ENCODE data around the gene KIR2DL3.

The KIR2DL3 gene

GRCh38 chr19:54790711-54791110 is 52.4 kb downstream of the KIR2DL3 start:
- no peak overlapping the region for H3K27ac ChIP-seq
- DNase-seq (ENCODE audit: low read depth, low spot score), result no peak
- no peak overlapping the region for H3K4me3 ChIP-seq
- TF ChIP-seq FOXP2 (optimal IDR thresholded peaks at IDR 0.05; ENCODE audit: control extremely low read depth, extremely low read length, insufficient read depth) (no peak), POLR2AphosphoS5 (IDR thresholded peaks at IDR 0.05; ENCODE audit: borderline replicate concordance, low read depth, low read length) (no peak), EZH2 (IDR thresholded peaks at IDR 0.05) (no peak)
- H3K9me3 ChIP-seq (ENCODE audit: low read depth, low read length), result no peaks in the 10 kb centered on the region
- H3K36me3 ChIP-seq (ENCODE audit: insufficient read depth, low read length), result no peaks in the 10 kb centered on the region
- no peak overlapping the region for H3K9ac ChIP-seq (ENCODE audit: insufficient read length)

GRCh38 chr19:54791476-54791875 is 53.2 kb downstream of the KIR2DL3 start:
- TF ChIP-seq EZH2 (IDR thresholded peaks at IDR 0.05) (no peak), FOXP2 (optimal IDR thresholded peaks at IDR 0.05; ENCODE audit: control extremely low read depth, extremely low read length, insufficient read depth) (no peak)
- no peaks in the 10 kb centered on the region for H3K9me3 ChIP-seq (ENCODE audit: low read depth, low read length)
- H3K27ac ChIP-seq, result no peak overlapping the region
- no peak overlapping the region for H3K4me3 ChIP-seq
- no peaks in the 10 kb centered on the region for H3K36me3 ChIP-seq (ENCODE audit: insufficient read depth, low read length)
- DNase-seq (ENCODE audit: low read depth, low spot score), result no peak
- no peak overlapping the region for H3K9ac ChIP-seq (ENCODE audit: insufficient read length)

- no peak overlapping the region for H3K9ac ChIP-seq (ENCODE audit: insufficient read length)
- H3K4me3 ChIP-seq, result no peak overlapping the region
- TF ChIP-seq FOXP2 (optimal IDR thresholded peaks at IDR 0.05; ENCODE audit: control extremely low read depth, extremely low read length, insufficient read depth) (no peak), POLR2AphosphoS5 (IDR thresholded peaks at IDR 0.05; ENCODE audit: borderline replicate concordance, low read depth, low read length) (no peak), EZH2 (IDR thresholded peaks at IDR 0.05) (no peak)
- H3K36me3 ChIP-seq (ENCODE audit: insufficient read depth, low read length), result no peaks in the 10 kb centered on the region
- no peak for DNase-seq (ENCODE audit: low read depth, low spot score)
- no peak overlapping the region for H3K27ac ChIP-seq
- no peaks in the 10 kb centered on the region for H3K9me3 ChIP-seq (ENCODE audit: low read depth, low read length)
Observed at GRCh38 chr19:54792814-54793213, 54.5 kb downstream of the KIR2DL3 start.

- no peaks in the 10 kb centered on the region for H3K36me3 ChIP-seq (ENCODE audit: insufficient read depth, low read length)
- H3K9me3 ChIP-seq (ENCODE audit: low read depth, low read length), result 0 out of 2 replicates have a peak, but pooled peaks cover 2% of the 10 kb centered on the region
- H3K27ac ChIP-seq, result no peak overlapping the region
- TF ChIP-seq POLR2AphosphoS5 (IDR thresholded peaks at IDR 0.05; ENCODE audit: borderline replicate concordance, low read depth, low read length), result no peak
- no peak for TF ChIP-seq EZH2 (IDR thresholded peaks at IDR 0.05)
- TF ChIP-seq FOXP2 (optimal IDR thresholded peaks at IDR 0.05; ENCODE audit: control extremely low read depth, extremely low read length, insufficient read depth), result no peak
- H3K9ac ChIP-seq (ENCODE audit: insufficient read length), result no peak overlapping the region
- DNase-seq (ENCODE audit: low read depth, low spot score), result no peak
- H3K4me3 ChIP-seq, result no peak overlapping the region
Observed at GRCh38 chr19:54795758-54796157, 57.4 kb downstream of the KIR2DL3 start.
